Lung (tissue), 12 donors: Measurements from ENCODE around the gene CCND1. TPM values are rescaled to one million over a fixed set of nuclear protein-coding genes. Genes with fewer than 3 reads are reported as not detected.

Source experiments
- ATAC-seq: fragments of 200-7000 bp; cut with Tn5 transposase; one replicate; pipeline ENCODE4 v1.9.1; 2020; ENCODE audit warnings: moderate number of reproducible peaks; ENCODE audit not compliant: insufficient read depth, low FRiP score
- DNase-seq, 3 donors: peaks; one replicate each; pipeline ENCODE4 v3.0.0-alpha.2; 2013 to 2017
- H3K27ac ChIP-seq, 2 donors: one replicate each; pipeline ENCODE4 v1.5.1; 2013; ENCODE audit warnings: mild to moderate bottlenecking in 2 of 2, moderate library complexity in 2 of 2, control low read depth in 1 of 2, inconsistent platforms in 1 of 2, low read depth in 1 of 2, low read length in 1 of 2
- H3K27me3 ChIP-seq, 3 donors: one replicate each; pipeline ENCODE4 v1.5.1; 2013; ENCODE audit warnings: low read length in 2 of 3; ENCODE audit not compliant: control insufficient read depth in 3 of 3, insufficient read depth in 3 of 3
- H3K36me3 ChIP-seq, 4 donors: one replicate each; pipeline ENCODE4 v1.5.1; 2013; ENCODE audit warnings: low read length in 4 of 4, mild to moderate bottlenecking in 1 of 4, moderate library complexity in 1 of 4; ENCODE audit not compliant: control insufficient read depth in 4 of 4, insufficient read depth in 4 of 4
- H3K4me1 ChIP-seq, 5 donors: one replicate each; pipeline ENCODE4 v1.5.1; 2013; ENCODE audit warnings: low read length in 5 of 5, mild to moderate bottlenecking in 2 of 5, moderate library complexity in 1 of 5; ENCODE audit not compliant: control insufficient read depth in 5 of 5, insufficient read depth in 5 of 5
- H3K4me3 ChIP-seq: one replicate; pipeline ENCODE4 v1.5.1; 2013; ENCODE audit warnings: mild to moderate bottlenecking, control low read depth, moderate library complexity
- H3K9ac ChIP-seq, 2 donors: one replicate each; pipeline ENCODE4 v1.5.1; 2013; ENCODE audit warnings: low read length in 2 of 2, control low read depth in 1 of 2; ENCODE audit not compliant: insufficient read depth in 1 of 2
- H3K9me3 ChIP-seq, 4 donors: one replicate each; pipeline ENCODE4 v1.5.1; 2013; ENCODE audit warnings: low read length in 3 of 4, mild to moderate bottlenecking in 1 of 4, moderate library complexity in 1 of 4; ENCODE audit not compliant: control insufficient read depth in 4 of 4, insufficient read depth in 3 of 4
- CTCF ChIP-seq: IDR thresholded peaks from 2 replicates; pipeline ENCODE4 v1.5.1; 2012; ENCODE audit warnings: mild to moderate bottlenecking; ENCODE audit errors: control extremely low read depth, extremely low read depth
- WGBS, 2 donors: extraction: QIAGEN DNeasy Blood & Tissue Kit; methylation state at CpG; one replicate each; pipeline ENCODE4 v1.1.7; 2013; 5-methylcytosine and 5-hydroxymethylcytosine counted together
- polyA plus RNA-seq, 2 donors: library from polyadenylated mRNA; stranded (reverse); fragments of 200-250 nt; gene quantifications; one replicate each; pipeline ENCODE4 v1.2.1, GENCODE V29; 2013
- total RNA-seq, 2 donors: library from RNA; depleted of rRNA in 1 of 2; stranded (reverse); fragments of >200 nt in 1 of 2; gene quantifications; one replicate each; pipeline ENCODE4 v1.2.1, GENCODE V29; 2014 to 2021
- donor health status: control.
- donor health status: control.
- donor health status: Bipolar disorder and iron deficiency.
- donor health status: healthy.
- donor health status: DM: yes; HTN: yes; CAD: no.

The CCND1 gene
- total and polyA plus RNA-seq, 4 donors: 32.1 to 190 (median 84.3) TPM

- no peak for DNase-seq
- WGBS, 2 donors: 83 to 88% methylated on average over 38 of the region's 38 CpGs
These were observed 13.2 kb downstream of the CCND1 start for GRCh38 chr11:69654001-69654659.

GRCh38 chr11:69654660-69655478 is 13.9 kb downstream of the CCND1 start:
- Histone ChIP-seq H3K4me1 (peaks cover 0 to 17% (median 4%) of the 10 kb centered on the region in 5 donors), H3K4me3 (no peak overlapping the region), H3K9me3 (no peaks in the 10 kb centered on the region), H3K27me3 (no peaks in the 10 kb centered on the region), H3K36me3 (peaks cover 4 to 21% (median 17%) of the 10 kb centered on the region in 4 donors), H3K9ac (no peak overlapping the region), H3K27ac (no peak overlapping the region)
- 67 to 78% methylated on average over 27 of the region's 27 CpGs for WGBS, 2 donors
- ATAC-seq: peak; percentile 35
- no peak for TF ChIP-seq CTCF
- peak; percentile 37 to 51 (median 43) for DNase-seq

More at GRCh38 chr11:69654001-69654659, 13.2 kb downstream of the CCND1 start:
- no peak for TF ChIP-seq CTCF
- Histone ChIP-seq H3K27ac (no peak overlapping the region), H3K9ac (no peak overlapping the region), H3K9me3 (no peaks in the 10 kb centered on the region), H3K27me3 (no peaks in the 10 kb centered on the region), H3K36me3 (peaks cover 4 to 26% (median 24%) of the 10 kb centered on the region in 4 donors), H3K4me3 (no peak overlapping the region), H3K4me1 (peaks cover 0 to 17% (median 4%) of the 10 kb centered on the region in 5 donors)
- no peak for ATAC-seq

GRCh38 chr11:69655479-69656428 is 14.8 kb downstream of the CCND1 start:
- no peak overlapping the region for H3K9ac ChIP-seq
- peaks cover 0 to 17% (median 4%) of the 10 kb centered on the region in 5 donors for H3K4me1 ChIP-seq
- H3K4me3 ChIP-seq: no peak overlapping the region
- DNase-seq (peak in 1 of 3 donors; percentile 41), ATAC-seq (no peak)
- WGBS, 2 donors: 88 to 93% methylated on average over 19 of the region's 19 CpGs
- TF ChIP-seq CTCF: no peak
- H3K9me3 ChIP-seq: no peaks in the 10 kb centered on the region
- no peak overlapping the region for H3K27ac ChIP-seq
- no peaks in the 10 kb centered on the region for H3K27me3 ChIP-seq
- H3K36me3 ChIP-seq: peaks cover 4 to 19% (median 10%) of the 10 kb centered on the region in 4 donors
